HG03575 (cell line): Measurements from ENCODE around the gene GALNT10.

ENCODE experiments used
- ATAC-seq: cut with Tn5 transposase; IDR thresholded peaks from one replicate; pipeline ENCODE4 v1.9.1; 2021; ENCODE audit not compliant: unreplicated experiment, insufficient number of reproducible peaks, low FRiP score; ENCODE audit errors: extremely low read depth

GALNT10 gene

DNA sequence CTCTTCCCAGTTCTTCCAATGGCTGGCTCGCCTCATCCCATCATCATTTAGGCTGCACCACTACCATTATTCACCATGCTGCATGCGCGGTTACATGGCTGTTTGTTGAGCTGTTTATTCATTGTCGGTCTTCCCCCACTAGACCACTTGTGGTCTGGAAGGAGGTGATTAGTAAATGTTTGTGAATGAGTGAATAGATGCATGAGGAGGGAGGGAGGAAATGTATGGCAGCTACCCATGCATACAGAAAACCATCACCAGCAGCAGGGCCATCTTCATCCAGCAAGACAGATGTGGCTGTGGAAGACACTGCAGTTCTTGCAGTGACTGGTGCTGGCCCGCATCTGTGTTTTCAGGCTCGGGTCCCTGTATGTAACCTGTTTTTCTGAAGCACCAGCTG is 141.9 kb downstream of the GALNT10 start:
- ATAC-seq, result no peak

GRCh38 chr5:154333016-154333415 is 142.5 kb downstream of the GALNT10 start:
- no peak for ATAC-seq

GRCh38 chr5:154334406-154335064 is 144.0 kb downstream of the GALNT10 start:
- ATAC-seq, result no peak

DNA sequence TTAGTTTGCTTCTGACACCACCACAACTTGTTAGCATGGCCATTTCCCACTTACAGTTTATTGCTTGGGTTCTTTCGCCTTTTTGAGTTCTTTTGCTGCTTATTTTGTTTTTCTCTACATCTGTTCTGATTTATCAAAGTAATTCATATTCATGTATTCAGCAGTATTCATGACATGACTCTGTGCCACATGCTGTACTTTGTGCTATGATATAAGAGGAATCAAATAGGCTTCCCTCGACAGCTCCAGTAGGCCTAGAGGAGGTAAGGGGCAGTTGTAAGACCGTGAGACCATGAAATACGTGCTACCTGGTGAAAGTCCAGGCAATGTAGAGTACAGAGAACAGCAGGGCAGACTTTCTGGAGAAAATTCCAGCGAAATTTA is 144.5 kb downstream of the GALNT10 start:
- ATAC-seq, result no peak

GRCh38 chr5:154341620-154342019 is 151.1 kb downstream of the GALNT10 start:
- no peak for ATAC-seq

GRCh38 chr5:154342211-154342610 is 151.7 kb downstream of the GALNT10 start:
- no peak for ATAC-seq

DNA sequence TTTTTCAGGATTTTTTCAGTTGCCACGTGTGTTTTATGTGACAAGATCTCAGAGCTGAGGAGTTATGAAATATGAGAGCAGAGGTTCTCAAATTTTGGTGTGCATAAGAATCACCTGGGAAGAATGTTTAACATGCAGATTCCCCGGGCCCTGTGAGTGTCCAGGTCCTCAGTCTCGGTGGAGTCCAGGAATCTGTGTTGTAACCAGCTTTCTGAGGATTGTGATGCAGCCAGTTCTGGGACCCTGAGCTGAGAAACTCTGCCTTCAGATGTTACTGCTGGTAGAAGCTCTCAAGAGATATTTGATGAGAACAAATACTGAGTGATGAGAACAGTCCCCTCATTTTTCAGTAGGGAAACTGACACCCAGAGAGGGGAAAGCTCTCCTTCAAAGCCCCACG is 152.4 kb downstream of the GALNT10 start:
- no peak for ATAC-seq

GRCh38 chr5:154344461-154344860 is 153.9 kb downstream of the GALNT10 start:
- no peak for ATAC-seq

DNA sequence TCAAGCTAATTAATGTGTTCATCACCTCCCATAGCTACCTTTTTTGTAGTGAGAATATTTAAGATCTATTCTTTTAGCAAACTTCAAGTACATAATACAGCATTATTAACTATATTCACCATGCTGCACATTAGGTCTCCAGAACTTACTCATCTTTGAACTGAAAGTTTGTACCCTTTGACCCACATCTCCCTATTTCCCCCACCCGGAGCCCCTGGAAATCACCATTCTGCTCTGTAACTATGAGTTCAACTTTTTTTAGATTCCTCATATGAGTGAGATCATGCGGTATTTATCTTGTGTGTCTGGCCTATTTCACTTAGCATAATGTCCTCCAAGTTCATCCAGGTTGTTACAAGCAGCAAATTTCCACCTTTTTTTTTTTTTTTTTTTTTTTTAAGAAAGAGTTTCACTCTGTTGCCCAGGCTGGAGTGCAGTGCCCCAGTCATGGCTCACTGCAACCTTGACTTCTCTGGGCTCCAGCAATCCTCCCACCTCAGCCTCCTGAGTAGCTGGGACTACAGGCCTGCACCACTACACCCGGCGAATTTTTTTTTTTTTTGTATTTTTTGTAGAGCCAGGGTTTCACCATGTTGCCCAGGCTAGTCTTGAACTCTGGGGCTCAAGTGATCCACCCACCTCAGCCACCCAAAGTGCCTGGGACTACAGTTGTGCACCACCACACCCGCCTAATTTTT is 154.9 kb downstream of the GALNT10 start:
- peak; percentile 82 for ATAC-seq

- no peak for ATAC-seq
Observed at GRCh38 chr5:154346427-154346826, 155.9 kb downstream of the GALNT10 start.

- ATAC-seq, result no peak
Observed at GRCh38 chr5:154349626-154350264, 159.2 kb downstream of the GALNT10 start.

DNA sequence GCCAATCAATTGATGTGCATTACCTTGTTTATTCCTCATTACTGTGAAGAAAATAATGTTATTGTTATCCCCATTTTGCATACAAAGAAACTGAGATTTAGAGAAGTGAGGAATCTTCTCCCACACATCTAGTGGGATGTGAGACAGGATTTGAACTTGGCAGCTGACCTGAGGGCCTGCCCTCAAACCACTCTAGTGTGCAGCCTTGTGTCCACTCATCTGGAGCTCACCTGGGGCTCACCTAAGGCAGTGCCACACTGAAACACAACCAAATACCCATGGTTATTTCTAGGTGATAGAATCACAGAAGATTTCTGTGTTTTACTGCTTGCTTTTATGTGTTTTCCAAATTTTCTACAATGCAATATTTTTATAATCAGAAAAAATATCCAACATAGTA is 160.6 kb downstream of the GALNT10 start:
- no peak for ATAC-seq

DNA sequence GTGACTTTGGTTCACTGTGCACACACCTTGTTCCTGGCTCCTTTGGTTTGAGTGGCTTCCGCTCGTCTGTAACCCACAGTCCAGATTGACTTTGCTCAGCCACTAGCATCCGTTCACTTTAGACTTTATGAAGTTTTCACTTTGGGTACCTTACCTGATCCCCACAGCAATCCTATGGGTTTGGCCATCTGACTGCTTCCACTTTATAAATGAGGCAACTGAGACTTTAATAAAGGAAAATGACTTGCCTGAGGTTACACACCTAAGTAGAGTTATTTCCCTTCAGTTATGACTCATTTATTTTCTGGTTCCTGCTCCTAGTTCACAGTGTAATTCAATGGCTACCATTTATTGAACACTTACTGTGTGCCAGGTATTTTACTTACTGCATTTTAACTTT is 161.0 kb downstream of the GALNT10 start:
- ATAC-seq, result no peak

- no peak for ATAC-seq
Observed at GRCh38 chr5:154352960-154353548, 162.5 kb downstream of the GALNT10 start.

- ATAC-seq, result no peak
Observed at GRCh38 chr5:154355129-154355611, 164.6 kb downstream of the GALNT10 start.

- no peak for ATAC-seq
Observed at GRCh38 chr5:154356020-154356655, 165.6 kb downstream of the GALNT10 start.

GRCh38 chr5:154356958-154357357 is 166.4 kb downstream of the GALNT10 start:
- ATAC-seq, result no peak

DNA sequence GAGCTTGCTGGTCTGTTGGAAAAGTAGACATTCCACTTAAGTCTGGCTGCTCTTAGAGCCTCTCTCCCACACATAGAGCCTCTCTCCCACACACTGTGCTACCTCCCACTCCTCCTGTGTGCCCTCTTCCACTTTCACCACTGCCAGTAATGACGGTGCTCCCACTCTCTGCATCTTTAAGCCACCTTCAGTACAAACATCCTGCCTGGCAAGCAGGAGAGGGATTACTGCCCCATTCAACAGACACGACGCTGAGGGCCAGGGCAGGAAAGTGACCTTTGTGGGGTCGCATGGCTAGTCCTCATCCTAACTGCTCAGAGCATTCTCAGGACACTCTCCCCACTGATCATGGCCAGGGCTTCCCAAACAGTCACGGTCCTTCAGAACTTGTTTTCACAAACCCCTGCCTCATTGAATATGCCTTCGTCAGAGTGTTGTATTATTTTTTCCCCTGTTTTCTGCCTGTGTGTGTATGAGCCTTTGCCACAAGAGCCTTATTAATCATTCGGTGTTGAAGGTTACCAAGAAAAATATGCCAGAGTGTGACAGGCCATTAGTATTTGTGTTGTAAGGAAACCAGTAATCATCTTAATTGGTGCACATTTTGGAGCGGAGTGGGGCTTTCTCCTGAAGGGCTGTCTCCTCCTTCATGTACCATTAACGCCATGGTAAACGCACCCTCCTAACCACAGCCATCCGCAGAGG is 168.1 kb downstream of the GALNT10 start:
- ATAC-seq, result no peak

DNA sequence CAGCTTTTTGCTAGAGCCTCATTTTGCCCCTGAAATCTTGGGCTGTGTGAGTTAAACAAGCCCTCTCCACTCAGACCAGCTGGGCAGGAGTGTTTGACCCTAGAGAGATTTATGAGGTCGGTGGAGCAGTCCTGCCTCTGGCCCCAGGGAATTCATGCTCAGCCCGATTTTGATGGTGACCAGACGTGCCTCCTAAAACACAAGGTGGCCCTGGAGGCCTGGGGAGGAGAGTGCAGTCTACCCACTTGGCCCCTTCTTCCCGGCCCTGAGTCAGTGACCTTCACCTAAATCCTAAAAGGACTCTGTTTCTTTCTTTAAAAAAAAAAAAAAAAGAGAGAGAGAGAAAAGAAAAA is 168.7 kb downstream of the GALNT10 start:
- no peak for ATAC-seq
